Stomach (tissue), 9 donors: ENCODE measurements around the gene PER1. TPM values are rescaled to one million over a fixed set of nuclear protein-coding genes. Genes with fewer than 3 reads are reported as not detected.

ENCODE experiments used
- DNase-seq, 2 donors: peaks; one replicate each; pipeline versions ENCODE4 v3.0.0 to v3.0.0-alpha.2; 2013 to 2019
- H3K27ac ChIP-seq, 5 donors: fragments of 200-600 bp in 4 of 5; sonication (generic) in 4 of 5; one replicate each; pipeline ENCODE4 v1.5.1; 2013 to 2019; ENCODE audit warnings: mild to moderate bottlenecking in 1 of 5, moderate library complexity in 1 of 5
- H3K27me3 ChIP-seq, 3 donors: fragments of 200-600 bp; sonication (generic); one replicate each; pipeline ENCODE4 v1.5.1; 2017 to 2019; ENCODE audit warnings: mixed run types in 1 of 3
- H3K36me3 ChIP-seq, 4 donors: fragments of 200-600 bp; sonication (generic); 1 replicate in 3 of 4; 2 replicates in 1 of 4; pipeline ENCODE4 v1.5.1; 2016 to 2019
- H3K4me1 ChIP-seq, 4 donors: fragments of 200-600 bp; sonication (generic); one replicate each; pipeline ENCODE4 v1.5.1; 2016 to 2019
- H3K4me3 ChIP-seq, 4 donors: fragments of 200-600 bp; sonication (generic) in 3 of 4; one replicate each; pipeline ENCODE4 v1.5.1; 2016 to 2019; ENCODE audit warnings: mild to moderate bottlenecking in 1 of 4
- H3K9me3 ChIP-seq, 4 donors: fragments of 200-600 bp; sonication (generic); one replicate each; pipeline ENCODE4 v1.5.1; 2016 to 2019
- EP300 ChIP-seq: sonication (generic); formaldehyde crosslinking; IDR thresholded peaks from one replicate; pipeline ENCODE4 v1.6.1; 2017; ENCODE audit warnings: antibody characterized with exemption
- POLR2A ChIP-seq, 4 donors: fragments of 450-650 bp; IDR thresholded peaks; one replicate each; pipeline ENCODE4 v1.6.1; 2016; ENCODE audit warnings: antibody characterized with exemption in 4 of 4, control low read depth in 2 of 4, mild to moderate bottlenecking in 1 of 4, moderate library complexity in 1 of 4
- POLR2AphosphoS5 ChIP-seq, 3 donors: sonication (generic); formaldehyde crosslinking; IDR thresholded peaks; one replicate each; pipeline ENCODE4 v1.6.1; 2016; ENCODE audit warnings: antibody characterized with exemption in 3 of 3
- WGBS, 5 donors: extraction: QIAGEN DNeasy Blood & Tissue Kit in 3 of 5; methylation state at CpG; one replicate each; pipeline versions ENCODE4 v1.1.5 to v1.1.7; 2013 to 2018; 5-methylcytosine and 5-hydroxymethylcytosine counted together
- intact Hi-C: fragments of 100-400 bp; cut with DNase I; formaldehyde crosslinking; loops from one replicate; pipeline ENCODE4 v1.15.1; 2023; ENCODE audit warnings: low total_unique reads
- polyA plus RNA-seq, 3 donors: library from polyadenylated mRNA; stranded (reverse); fragments of 200-250 nt; gene quantifications; one replicate each; pipeline ENCODE4 v1.2.3, GENCODE V29; 2013
- total RNA-seq, 5 donors: library from RNA; depleted of rRNA; stranded (reverse); fragments of >200 nt; gene quantifications; one replicate each; pipeline versions ENCODE4 v1.1.0 to v1.2.3, GENCODE V29; 2014 to 2016
- TF ChIP-seq, protein P1 (sequence below), 7 experiments: fragments of 450-650 bp in 4 of 7; fragments of 200-600 bp in 3 of 7; sonication (generic) in 3 of 7; IDR thresholded peaks; one replicate each; pipeline ENCODE4 v1.5.1; 2016 to 2019; ENCODE audit warnings: antibody characterized with exemption in 7 of 7, control low read depth in 2 of 7, mild to moderate bottlenecking in 1 of 7
- donor health status: healthy with polysubstance abuse.
- donor health status: Bipolar disorder and iron deficiency.
- donor health status: healthy.

PER1 gene
- total and polyA plus RNA-seq, 8 donors: 16.2 to 163 (median 69.7) TPM

GRCh38 chr17:8149419-8150193 is 2.6 kb downstream of the PER1 start:
- H3K36me3 ChIP-seq: peaks cover 69 to 73% (median 71%) of the 10 kb centered on the region in 4 donors

GRCh38 chr17:8148560-8148959 is 3.6 kb downstream of the PER1 start:
- TF ChIP-seq, protein P1, sequence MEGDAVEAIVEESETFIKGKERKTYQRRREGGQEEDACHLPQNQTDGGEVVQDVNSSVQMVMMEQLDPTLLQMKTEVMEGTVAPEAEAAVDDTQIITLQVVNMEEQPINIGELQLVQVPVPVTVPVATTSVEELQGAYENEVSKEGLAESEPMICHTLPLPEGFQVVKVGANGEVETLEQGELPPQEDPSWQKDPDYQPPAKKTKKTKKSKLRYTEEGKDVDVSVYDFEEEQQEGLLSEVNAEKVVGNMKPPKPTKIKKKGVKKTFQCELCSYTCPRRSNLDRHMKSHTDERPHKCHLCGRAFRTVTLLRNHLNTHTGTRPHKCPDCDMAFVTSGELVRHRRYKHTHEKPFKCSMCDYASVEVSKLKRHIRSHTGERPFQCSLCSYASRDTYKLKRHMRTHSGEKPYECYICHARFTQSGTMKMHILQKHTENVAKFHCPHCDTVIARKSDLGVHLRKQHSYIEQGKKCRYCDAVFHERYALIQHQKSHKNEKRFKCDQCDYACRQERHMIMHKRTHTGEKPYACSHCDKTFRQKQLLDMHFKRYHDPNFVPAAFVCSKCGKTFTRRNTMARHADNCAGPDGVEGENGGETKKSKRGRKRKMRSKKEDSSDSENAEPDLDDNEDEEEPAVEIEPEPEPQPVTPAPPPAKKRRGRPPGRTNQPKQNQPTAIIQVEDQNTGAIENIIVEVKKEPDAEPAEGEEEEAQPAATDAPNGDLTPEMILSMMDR (IDR thresholded peaks at IDR 0.05): no peak
- TF ChIP-seq POLR2A (IDR thresholded peaks at IDR 0.05): no peak
- TF ChIP-seq POLR2AphosphoS5 (IDR thresholded peaks at IDR 0.05): no peak
- no peak for TF ChIP-seq EP300
- 90 to 95% (median 93%) methylated on average over 13 of the region's 13 CpGs for WGBS, 5 donors
- H3K27ac ChIP-seq: peak overlapping the region in 4 of 5 donors; percentile 41 to 100 (median 46)
- H3K4me3 ChIP-seq: no peak overlapping the region
- no peaks in the 10 kb centered on the region for H3K27me3 ChIP-seq
- H3K9me3 ChIP-seq: no peaks in the 10 kb centered on the region
- H3K4me1 ChIP-seq: peaks cover 26 to 68% (median 63%) of the 10 kb centered on the region in 4 donors
- peak in 1 of 2 donors; percentile 7 for DNase-seq
- peaks cover 80 to 84% (median 81%) of the 10 kb centered on the region in 4 donors for H3K36me3 ChIP-seq
- intact Hi-C loops: no loop called here

More at GRCh38 chr17:8149419-8150193, 2.6 kb downstream of the PER1 start:
- DNase-seq: peak in 1 of 2 donors; percentile 15
- Histone ChIP-seq H3K9me3 (no peaks in the 10 kb centered on the region), H3K4me1 (peaks cover 32 to 71% (median 66%) of the 10 kb centered on the region in 4 donors), H3K4me3 (peak overlapping the region in 1 of 4 donors; percentile 67), H3K27me3 (no peaks in the 10 kb centered on the region), H3K27ac (peak overlapping the region in 3 of 5 donors; percentile 100)
- TF ChIP-seq, protein P1 (IDR thresholded peaks at IDR 0.05): no peak
- TF ChIP-seq POLR2A (IDR thresholded peaks at IDR 0.05) (no peak), POLR2AphosphoS5 (IDR thresholded peaks at IDR 0.05) (no peak), EP300 (no peak)
- 92 to 96% (median 92%) methylated on average over 19 to 29 of the region's 29 CpGs for WGBS, 5 donors
- intact Hi-C loops: no loop called here

DNA sequence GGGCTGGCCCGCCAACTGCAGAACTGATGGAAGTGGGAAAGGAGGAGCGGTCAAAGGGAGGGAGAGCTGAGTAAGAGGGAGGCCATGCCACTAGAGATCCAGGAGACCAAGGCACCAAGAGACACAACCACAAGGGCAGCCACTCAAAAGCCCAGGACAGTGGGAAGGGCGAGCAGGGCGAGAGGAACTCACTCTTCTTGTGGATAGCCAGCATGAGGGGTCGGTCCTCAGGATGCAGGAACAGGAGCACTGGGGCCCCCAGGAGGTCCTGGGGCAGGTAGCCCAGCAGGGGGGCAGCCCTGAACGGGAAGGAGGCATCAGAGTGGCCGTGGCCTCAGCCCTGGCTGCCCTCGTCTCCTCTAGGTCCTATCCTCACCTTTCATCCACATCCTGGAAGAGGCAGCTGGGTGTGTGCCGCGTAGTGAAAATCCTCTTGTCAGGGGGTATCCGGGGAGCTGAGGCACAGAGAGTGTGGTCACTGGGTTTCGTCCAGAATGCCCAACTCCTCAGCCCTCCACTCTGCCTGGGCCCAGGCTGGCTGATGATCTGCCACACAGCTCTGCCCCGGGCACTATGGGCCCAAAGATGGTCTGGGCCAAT is 4.3 kb downstream of the PER1 start:
- intact Hi-C loops: no loop called here
- H3K4me3 ChIP-seq: peak overlapping the region in 1 of 4 donors; percentile 15
- H3K4me1 ChIP-seq: peaks cover 19 to 68% (median 58%) of the 10 kb centered on the region in 4 donors
- TF ChIP-seq, protein P1 (IDR thresholded peaks at IDR 0.05): no peak
- TF ChIP-seq POLR2AphosphoS5 (IDR thresholded peaks at IDR 0.05) (peak in 1 of 3 donors; percentile 4), POLR2A (IDR thresholded peaks at IDR 0.05) (no peak), EP300 (no peak)
- H3K27ac ChIP-seq: peak overlapping the region in 4 of 5 donors; percentile 41 to 100 (median 46)
- no peak for DNase-seq
- no peaks in the 10 kb centered on the region for H3K9me3 ChIP-seq
- peaks cover 81 to 84% (median 83%) of the 10 kb centered on the region in 4 donors for H3K36me3 ChIP-seq
- no peaks in the 10 kb centered on the region for H3K27me3 ChIP-seq
- 91 to 96% (median 95%) methylated on average over 7 to 13 of the region's 13 CpGs for WGBS, 5 donors

GRCh38 chr17:8147141-8147804 is 4.9 kb downstream of the PER1 start:
- intact Hi-C loops: no loop called here
- H3K27me3 ChIP-seq: no peaks in the 10 kb centered on the region
- peaks cover 14 to 69% (median 57%) of the 10 kb centered on the region in 4 donors for H3K4me1 ChIP-seq
- TF ChIP-seq POLR2AphosphoS5 (IDR thresholded peaks at IDR 0.05): no peak
- TF ChIP-seq, protein P1 (IDR thresholded peaks at IDR 0.05): no peak
- TF ChIP-seq EP300: no peak
- no peak for TF ChIP-seq POLR2A (IDR thresholded peaks at IDR 0.05)
- DNase-seq: peak in 1 of 2 donors; percentile 13
- WGBS, 5 donors: 90 to 92% (median 91%) methylated on average over 19 to 26 of the region's 26 CpGs
- H3K27ac ChIP-seq: peak overlapping the region in 4 of 5 donors; percentile 41 to 100 (median 46)
- H3K4me3 ChIP-seq: peak overlapping the region in 1 of 4 donors; percentile 15
- peaks cover 85 to 88% (median 87%) of the 10 kb centered on the region in 4 donors for H3K36me3 ChIP-seq
- no peaks in the 10 kb centered on the region for H3K9me3 ChIP-seq
